OCI-LY1 (cell line): ENCODE measurements around the gene PARD6A.

Experiments used
- EZH2 ChIP-seq: fragments of 200-600 bp; sonication (generic), shearing (Covaris generic); IDR thresholded peaks from 2 replicates; pipeline ENCODE4 v1.8.0; 2017; ENCODE audit warnings: borderline replicate concordance, mixed run types, mild to moderate bottlenecking, antibody characterized with exemption, low read length, moderate library complexity, mixed read lengths
- TF ChIP-seq, protein P1 (sequence below): fragments of 200-600 bp; sonication (generic), shearing (Covaris generic); IDR thresholded peaks from 2 replicates; pipeline ENCODE4 v1.5.1; 2017; ENCODE audit warnings: mild to moderate bottlenecking, antibody characterized with exemption, low read length, moderate library complexity, mixed read lengths

DNA sequence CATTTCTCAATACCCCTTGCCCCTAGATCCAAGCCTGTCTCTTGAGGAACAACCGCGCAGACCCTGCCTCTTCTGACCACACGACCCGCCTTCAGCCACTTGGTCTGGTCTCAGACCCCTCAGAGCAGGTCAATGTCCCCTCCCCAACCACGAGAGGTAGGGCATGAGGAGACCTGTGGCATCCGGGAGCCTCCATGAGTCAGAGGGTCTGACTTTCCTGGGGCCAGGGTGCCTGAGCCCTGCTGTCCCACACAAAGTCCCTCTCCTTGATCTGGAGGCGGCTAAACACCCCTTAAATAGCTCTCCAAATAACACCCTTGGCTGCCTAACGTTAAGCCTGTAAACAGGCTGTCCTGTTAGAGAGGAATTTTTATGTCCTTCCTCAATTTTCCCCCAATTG, 10.7 kb upstream of the PARD6A start:
- TF ChIP-seq, protein P1, sequence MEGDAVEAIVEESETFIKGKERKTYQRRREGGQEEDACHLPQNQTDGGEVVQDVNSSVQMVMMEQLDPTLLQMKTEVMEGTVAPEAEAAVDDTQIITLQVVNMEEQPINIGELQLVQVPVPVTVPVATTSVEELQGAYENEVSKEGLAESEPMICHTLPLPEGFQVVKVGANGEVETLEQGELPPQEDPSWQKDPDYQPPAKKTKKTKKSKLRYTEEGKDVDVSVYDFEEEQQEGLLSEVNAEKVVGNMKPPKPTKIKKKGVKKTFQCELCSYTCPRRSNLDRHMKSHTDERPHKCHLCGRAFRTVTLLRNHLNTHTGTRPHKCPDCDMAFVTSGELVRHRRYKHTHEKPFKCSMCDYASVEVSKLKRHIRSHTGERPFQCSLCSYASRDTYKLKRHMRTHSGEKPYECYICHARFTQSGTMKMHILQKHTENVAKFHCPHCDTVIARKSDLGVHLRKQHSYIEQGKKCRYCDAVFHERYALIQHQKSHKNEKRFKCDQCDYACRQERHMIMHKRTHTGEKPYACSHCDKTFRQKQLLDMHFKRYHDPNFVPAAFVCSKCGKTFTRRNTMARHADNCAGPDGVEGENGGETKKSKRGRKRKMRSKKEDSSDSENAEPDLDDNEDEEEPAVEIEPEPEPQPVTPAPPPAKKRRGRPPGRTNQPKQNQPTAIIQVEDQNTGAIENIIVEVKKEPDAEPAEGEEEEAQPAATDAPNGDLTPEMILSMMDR: no peak
- TF ChIP-seq EZH2: no peak
